HEK293 (cell line): ENCODE measurements around the gene DUSP6.

Source experiments
- CTCF ChIA-PET: fragments of 350-600 bp; formaldehyde crosslinking; extraction: SDS; loops from one replicate; lab custom pipeline; 2021; ENCODE audit warnings: antibody characterized with exemption; lab: Yijun Ruan, JAX
- POLR2A ChIA-PET: fragments of 300-600 bp; formaldehyde crosslinking; extraction: SDS; loops from one replicate; lab custom pipeline; 2020; ENCODE audit warnings: antibody characterized with exemption, inconsistent platforms; lab: Yijun Ruan, JAX
- H3K27ac ChIP-seq: fragments of 200-500 bp; sonication (Bioruptor generic); 2 replicates; pipeline ENCODE4 v1.5.1; 2014; ENCODE audit warnings: low read depth, low read length, control low read depth, inconsistent platforms; ENCODE audit errors: extremely low read depth
- H3K36me3 ChIP-seq, 2 experiments: fragments of 200-500 bp in 1 of 2; sonication (Bioruptor generic) in 1 of 2; 1 replicate in 1 of 2; 2 replicates in 1 of 2; pipeline ENCODE4 v1.5.1; 2014 to 2017; ENCODE audit warnings: inconsistent platforms in 2 of 2, low read length in 2 of 2; ENCODE audit not compliant: control insufficient read depth in 2 of 2, insufficient read depth in 1 of 2
- H3K4me1 ChIP-seq: fragments of 200-500 bp; sonication (Bioruptor generic); 2 replicates; pipeline ENCODE4 v1.5.1; 2014; ENCODE audit warnings: mild to moderate bottlenecking, low read length, inconsistent platforms; ENCODE audit not compliant: control insufficient read depth, insufficient read depth
- H3K4me3 ChIP-seq: 2 replicates; pipeline ENCODE4 v1.5.1; 2011; ENCODE audit warnings: low read depth, mild to moderate bottlenecking, control low read depth, low read length, moderate library complexity
- H3K9me3 ChIP-seq: fragments of 200-500 bp; sonication (Bioruptor generic); 2 replicates; pipeline ENCODE4 v1.5.1; 2014; ENCODE audit warnings: low read depth, low read length, inconsistent platforms; ENCODE audit not compliant: control insufficient read depth, insufficient read depth
- BCL11A ChIP-seq: fragments of 450-650 bp; formaldehyde crosslinking; IDR thresholded peaks from 2 replicates; pipeline ENCODE4 v1.5.1; 2016; ENCODE audit warnings: low read depth, missing biosample characterization, missing genetic modification characterization
- GFI1B ChIP-seq: fragments of 450-650 bp; formaldehyde crosslinking; IDR thresholded peaks from 2 replicates; pipeline ENCODE4 v1.5.1; 2016; ENCODE audit warnings: missing biosample characterization, missing genetic modification characterization
- PRDM1 ChIP-seq: fragments of 450-650 bp; formaldehyde crosslinking; IDR thresholded peaks from 2 replicates; pipeline ENCODE4; 2016; ENCODE audit warnings: missing biosample characterization, missing genetic modification characterization
- ZNF169 ChIP-seq: fragments of 450-650 bp; formaldehyde crosslinking; IDR thresholded peaks from 2 replicates; pipeline ENCODE4 v1.5.1; 2016; ENCODE audit warnings: missing biosample characterization, missing genetic modification characterization
- ZNF175 ChIP-seq: fragments of 450-650 bp; formaldehyde crosslinking; IDR thresholded peaks from 2 replicates; pipeline ENCODE4 v1.5.1; 2016; ENCODE audit warnings: missing biosample characterization, missing genetic modification characterization
- ZNF214 ChIP-seq: fragments of 450-650 bp; formaldehyde crosslinking; IDR thresholded peaks from 2 replicates; pipeline ENCODE4 v1.5.1; 2017; ENCODE audit warnings: missing biosample characterization, mild to moderate bottlenecking, missing genetic modification characterization, borderline replicate concordance
- ZNF302 ChIP-seq: fragments of 450-650 bp; formaldehyde crosslinking; IDR thresholded peaks from 2 replicates; pipeline ENCODE4 v1.5.1; 2016; ENCODE audit warnings: missing biosample characterization, missing genetic modification characterization, low read depth
- ZNF366 ChIP-seq: fragments of 450-650 bp; formaldehyde crosslinking; conservative IDR thresholded peaks from 2 replicates; pipeline ENCODE4 v1.5.1; 2016; ENCODE audit warnings: missing biosample characterization, missing genetic modification characterization
- ZNF76 ChIP-seq: fragments of 450-650 bp; formaldehyde crosslinking; IDR thresholded peaks from 2 replicates; pipeline ENCODE4; 2016; ENCODE audit warnings: low read depth, missing biosample characterization, missing genetic modification characterization, borderline replicate concordance
- TF ChIP-seq, protein P1 (sequence below): fragments of 450-650 bp; formaldehyde crosslinking; IDR thresholded peaks from 2 replicates; pipeline ENCODE4 v1.5.1; 2017; ENCODE audit warnings: missing biosample characterization, missing genetic modification characterization
- TF ChIP-seq, protein P2 (sequence below): fragments of 450-650 bp; formaldehyde crosslinking; IDR thresholded peaks from 2 replicates; pipeline ENCODE4 v1.5.1; 2017; ENCODE audit warnings: missing biosample characterization, missing genetic modification characterization
- TF ChIP-seq, protein P3 (sequence below): fragments of 450-650 bp; formaldehyde crosslinking; IDR thresholded peaks from 2 replicates; pipeline ENCODE4 v1.5.1; 2016; ENCODE audit warnings: missing biosample characterization, missing genetic modification characterization
- TF ChIP-seq, protein P4 (sequence below): fragments of 450-650 bp; formaldehyde crosslinking; IDR thresholded peaks from 2 replicates; pipeline ENCODE4 v1.5.1; 2016; ENCODE audit warnings: missing biosample characterization, missing genetic modification characterization
- TF ChIP-seq, protein P5 (sequence below): fragments of 450-650 bp; formaldehyde crosslinking; IDR thresholded peaks from 2 replicates; pipeline ENCODE4 v1.5.1; 2016; ENCODE audit warnings: missing biosample characterization, missing genetic modification characterization

The DUSP6 gene

DNA sequence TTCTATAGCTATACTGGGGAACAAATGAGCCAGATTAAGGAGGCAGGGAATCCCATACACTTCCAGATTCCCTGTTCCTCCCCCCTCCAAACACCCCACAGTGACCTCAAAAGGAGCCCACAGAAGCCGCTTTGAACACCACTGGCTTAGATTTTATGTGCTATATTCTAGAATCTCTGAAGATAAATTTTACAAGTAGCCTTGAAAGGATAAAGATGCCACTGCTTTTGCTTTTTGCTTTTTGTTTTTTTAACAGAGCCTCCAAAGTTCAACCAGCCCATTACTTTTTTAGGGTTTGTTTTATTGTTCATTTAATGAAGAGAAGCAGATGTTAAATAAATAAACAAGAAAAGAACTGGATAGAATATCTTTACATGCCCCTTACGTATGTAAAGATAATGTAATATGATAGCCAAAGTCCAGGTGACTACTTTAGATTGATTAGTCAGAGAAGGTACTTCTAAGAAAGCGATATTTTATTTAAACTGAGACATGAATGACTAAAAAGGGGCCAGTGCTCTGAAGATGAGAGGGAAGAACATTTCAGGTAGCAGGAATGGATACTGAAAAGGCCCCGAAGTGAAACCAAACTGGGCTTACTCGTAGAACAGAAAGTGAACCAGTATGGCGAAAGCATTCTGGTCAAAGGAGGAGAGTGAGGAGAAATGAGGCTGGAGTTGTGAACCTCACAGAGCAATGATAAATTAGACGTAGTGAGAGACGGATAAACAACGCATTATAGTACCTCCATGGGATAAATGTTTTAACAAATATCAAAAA, 44.6 kb downstream of the DUSP6 start (continued):
- no peak for TF ChIP-seq ZNF214 (tag by site-specific recombination)
- TF ChIP-seq, protein P1, sequence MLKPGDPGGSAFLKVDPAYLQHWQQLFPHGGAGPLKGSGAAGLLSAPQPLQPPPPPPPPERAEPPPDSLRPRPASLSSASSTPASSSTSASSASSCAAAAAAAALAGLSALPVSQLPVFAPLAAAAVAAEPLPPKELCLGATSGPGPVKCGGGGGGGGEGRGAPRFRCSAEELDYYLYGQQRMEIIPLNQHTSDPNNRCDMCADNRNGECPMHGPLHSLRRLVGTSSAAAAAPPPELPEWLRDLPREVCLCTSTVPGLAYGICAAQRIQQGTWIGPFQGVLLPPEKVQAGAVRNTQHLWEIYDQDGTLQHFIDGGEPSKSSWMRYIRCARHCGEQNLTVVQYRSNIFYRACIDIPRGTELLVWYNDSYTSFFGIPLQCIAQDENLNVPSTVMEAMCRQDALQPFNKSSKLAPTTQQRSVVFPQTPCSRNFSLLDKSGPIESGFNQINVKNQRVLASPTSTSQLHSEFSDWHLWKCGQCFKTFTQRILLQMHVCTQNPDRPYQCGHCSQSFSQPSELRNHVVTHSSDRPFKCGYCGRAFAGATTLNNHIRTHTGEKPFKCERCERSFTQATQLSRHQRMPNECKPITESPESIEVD (tag by site-specific recombination), result 0 out of 2 replicates have a peak, but pooled peaks have one; percentile 16
- TF ChIP-seq, protein P2, sequence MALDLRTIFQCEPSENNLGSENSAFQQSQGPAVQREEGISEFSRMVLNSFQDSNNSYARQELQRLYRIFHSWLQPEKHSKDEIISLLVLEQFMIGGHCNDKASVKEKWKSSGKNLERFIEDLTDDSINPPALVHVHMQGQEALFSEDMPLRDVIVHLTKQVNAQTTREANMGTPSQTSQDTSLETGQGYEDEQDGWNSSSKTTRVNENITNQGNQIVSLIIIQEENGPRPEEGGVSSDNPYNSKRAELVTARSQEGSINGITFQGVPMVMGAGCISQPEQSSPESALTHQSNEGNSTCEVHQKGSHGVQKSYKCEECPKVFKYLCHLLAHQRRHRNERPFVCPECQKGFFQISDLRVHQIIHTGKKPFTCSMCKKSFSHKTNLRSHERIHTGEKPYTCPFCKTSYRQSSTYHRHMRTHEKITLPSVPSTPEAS, result no peak
- TF ChIP-seq, protein P3, sequence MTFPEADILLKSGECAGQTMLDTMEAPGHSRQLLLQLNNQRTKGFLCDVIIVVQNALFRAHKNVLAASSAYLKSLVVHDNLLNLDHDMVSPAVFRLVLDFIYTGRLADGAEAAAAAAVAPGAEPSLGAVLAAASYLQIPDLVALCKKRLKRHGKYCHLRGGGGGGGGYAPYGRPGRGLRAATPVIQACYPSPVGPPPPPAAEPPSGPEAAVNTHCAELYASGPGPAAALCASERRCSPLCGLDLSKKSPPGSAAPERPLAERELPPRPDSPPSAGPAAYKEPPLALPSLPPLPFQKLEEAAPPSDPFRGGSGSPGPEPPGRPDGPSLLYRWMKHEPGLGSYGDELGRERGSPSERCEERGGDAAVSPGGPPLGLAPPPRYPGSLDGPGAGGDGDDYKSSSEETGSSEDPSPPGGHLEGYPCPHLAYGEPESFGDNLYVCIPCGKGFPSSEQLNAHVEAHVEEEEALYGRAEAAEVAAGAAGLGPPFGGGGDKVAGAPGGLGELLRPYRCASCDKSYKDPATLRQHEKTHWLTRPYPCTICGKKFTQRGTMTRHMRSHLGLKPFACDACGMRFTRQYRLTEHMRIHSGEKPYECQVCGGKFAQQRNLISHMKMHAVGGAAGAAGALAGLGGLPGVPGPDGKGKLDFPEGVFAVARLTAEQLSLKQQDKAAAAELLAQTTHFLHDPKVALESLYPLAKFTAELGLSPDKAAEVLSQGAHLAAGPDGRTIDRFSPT (tag by site-specific recombination), result no peak
- no peak for TF ChIP-seq ZNF175 (tag by site-specific recombination)
- TF ChIP-seq, protein P4, sequence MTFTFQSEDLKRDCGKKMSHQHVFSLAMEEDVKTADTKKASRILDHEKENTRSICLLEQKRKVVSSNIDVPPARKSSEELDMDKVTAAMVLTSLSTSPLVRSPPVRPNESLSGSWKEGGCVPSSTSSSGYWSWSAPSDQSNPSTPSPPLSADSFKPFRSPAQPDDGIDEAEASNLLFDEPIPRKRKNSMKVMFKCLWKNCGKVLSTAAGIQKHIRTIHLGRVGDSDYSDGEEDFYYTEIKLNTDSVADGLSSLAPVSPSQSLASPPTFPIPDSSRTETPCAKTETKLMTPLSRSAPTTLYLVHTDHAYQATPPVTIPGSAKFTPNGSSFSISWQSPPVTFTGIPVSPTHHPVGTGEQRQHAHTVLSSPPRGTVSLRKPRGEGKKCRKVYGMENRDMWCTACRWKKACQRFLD (tag by site-specific recombination), result no peak
- no peak for TF ChIP-seq ZNF76 (tag by site-specific recombination)
- TF ChIP-seq, protein P5, sequence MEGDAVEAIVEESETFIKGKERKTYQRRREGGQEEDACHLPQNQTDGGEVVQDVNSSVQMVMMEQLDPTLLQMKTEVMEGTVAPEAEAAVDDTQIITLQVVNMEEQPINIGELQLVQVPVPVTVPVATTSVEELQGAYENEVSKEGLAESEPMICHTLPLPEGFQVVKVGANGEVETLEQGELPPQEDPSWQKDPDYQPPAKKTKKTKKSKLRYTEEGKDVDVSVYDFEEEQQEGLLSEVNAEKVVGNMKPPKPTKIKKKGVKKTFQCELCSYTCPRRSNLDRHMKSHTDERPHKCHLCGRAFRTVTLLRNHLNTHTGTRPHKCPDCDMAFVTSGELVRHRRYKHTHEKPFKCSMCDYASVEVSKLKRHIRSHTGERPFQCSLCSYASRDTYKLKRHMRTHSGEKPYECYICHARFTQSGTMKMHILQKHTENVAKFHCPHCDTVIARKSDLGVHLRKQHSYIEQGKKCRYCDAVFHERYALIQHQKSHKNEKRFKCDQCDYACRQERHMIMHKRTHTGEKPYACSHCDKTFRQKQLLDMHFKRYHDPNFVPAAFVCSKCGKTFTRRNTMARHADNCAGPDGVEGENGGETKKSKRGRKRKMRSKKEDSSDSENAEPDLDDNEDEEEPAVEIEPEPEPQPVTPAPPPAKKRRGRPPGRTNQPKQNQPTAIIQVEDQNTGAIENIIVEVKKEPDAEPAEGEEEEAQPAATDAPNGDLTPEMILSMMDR (tag by site-specific recombination), result no peak
- peak; percentile 74 for TF ChIP-seq PRDM1 (tag by site-specific recombination)
- TF ChIP-seq ZNF366 (tag by site-specific recombination), result no peak
- no peak for TF ChIP-seq BCL11A (tag by site-specific recombination)

DNA sequence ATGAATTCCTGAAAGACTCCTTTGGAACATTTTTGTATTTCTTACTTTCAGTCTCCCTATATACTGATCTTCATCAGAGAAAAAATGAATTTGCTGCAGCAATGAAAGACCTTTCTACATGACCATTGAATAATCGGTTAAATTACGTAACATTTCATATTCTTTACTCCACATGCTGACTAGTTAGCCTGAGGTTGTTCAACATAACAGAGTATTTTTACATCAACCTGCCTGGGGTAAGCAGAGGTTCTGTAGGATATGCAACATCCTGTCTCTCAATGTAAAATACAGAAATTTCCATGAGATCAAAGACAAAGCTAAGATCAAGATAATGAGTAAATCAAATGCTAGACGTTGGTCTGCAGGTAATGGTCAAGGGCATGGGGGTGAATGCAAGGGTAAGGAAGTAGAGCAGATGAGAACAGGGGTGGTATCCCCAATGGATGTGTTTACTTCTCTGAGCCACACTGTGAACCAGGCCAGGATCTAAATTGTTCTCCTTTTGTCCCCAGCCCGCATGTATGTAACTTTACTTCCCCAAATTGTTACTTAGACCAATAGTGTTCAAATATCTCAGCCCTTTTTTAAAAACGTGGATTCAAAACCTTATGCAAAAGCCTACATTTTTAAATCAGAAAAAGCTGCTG, 45.4 kb downstream of the DUSP6 start:
- TF ChIP-seq ZNF302 (tag by site-specific recombination) (no peak), ZNF169 (tag by site-specific recombination) (no peak), GFI1B (no peak)
- TF ChIP-seq, protein P2, result no peak
- TF ChIP-seq, all 188 proteins: peak for 0
- Histone ChIP-seq H3K9me3 (no peaks in the 10 kb centered on the region), H3K36me3 (no peaks in the 10 kb centered on the region), H3K4me1 (peaks cover 12% of the 10 kb centered on the region), H3K4me3 (no peak overlapping the region), H3K27ac (no peak overlapping the region)
- POLR2A ChIA-PET, result no interaction called here
- CTCF ChIA-PET, result interaction anchor here (0.6 kb wide), 1 partner anchor 644 kb away, joined by 3 read pairs; no protein-coding TSS in a partner anchor
